HT1080 (cell line): ENCODE results near the gene PSMB2. TPM values are rescaled to one million over a fixed set of nuclear protein-coding genes. Genes with fewer than 3 reads are reported as not detected.
"Not testable (repeated sequence)": the region's sequence is repeated elsewhere in the genome, so short reads cannot be mapped to it uniquely, and the experiment has no call there.

Experiments
- DNase-seq: peaks from one replicate; pipeline ENCODE4 v3.0.0-alpha.2; 2015; ENCODE audit warnings: low read depth
- total RNA-seq: library from RNA; depleted of rRNA; stranded (reverse); fragments of >200 nt; shearing (Covaris generic); gene quantifications from 2 replicates; pipeline ENCODE4 v1.2.3, GENCODE V29; 2014

The PSMB2 gene
- total RNA-seq, 1 experiment from 2014 or later: 56.9 TPM

- DNase-seq: no peak
Measured at GRCh38 chr1:35594005-35594760, 47.1 kb downstream of the PSMB2 start.

- no peak for DNase-seq
Measured at GRCh38 chr1:35592991-35593769, 48.1 kb downstream of the PSMB2 start.

DNA sequence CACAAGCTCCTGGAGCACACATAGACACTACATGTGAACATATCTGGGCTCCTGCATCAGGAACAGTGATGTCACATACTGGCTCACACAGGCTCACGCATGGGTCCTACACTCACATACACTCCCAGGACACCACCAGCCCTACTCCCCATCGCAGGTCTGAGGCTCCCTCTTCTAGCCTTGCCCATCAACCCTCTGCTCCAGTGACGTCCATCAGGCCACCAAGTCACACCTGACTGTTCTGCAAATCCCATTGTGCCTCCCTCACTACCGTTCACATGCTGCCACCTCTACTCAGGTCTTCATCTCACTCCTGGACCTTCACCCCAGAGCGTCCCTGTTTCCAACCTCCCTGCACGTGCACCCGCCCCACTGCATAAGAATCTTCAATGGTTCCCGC is 50.1 kb downstream of the PSMB2 start:
- no peak for DNase-seq

- no peak for DNase-seq
Measured at GRCh38 chr1:35590476-35591040, 50.8 kb downstream of the PSMB2 start.

DNA sequence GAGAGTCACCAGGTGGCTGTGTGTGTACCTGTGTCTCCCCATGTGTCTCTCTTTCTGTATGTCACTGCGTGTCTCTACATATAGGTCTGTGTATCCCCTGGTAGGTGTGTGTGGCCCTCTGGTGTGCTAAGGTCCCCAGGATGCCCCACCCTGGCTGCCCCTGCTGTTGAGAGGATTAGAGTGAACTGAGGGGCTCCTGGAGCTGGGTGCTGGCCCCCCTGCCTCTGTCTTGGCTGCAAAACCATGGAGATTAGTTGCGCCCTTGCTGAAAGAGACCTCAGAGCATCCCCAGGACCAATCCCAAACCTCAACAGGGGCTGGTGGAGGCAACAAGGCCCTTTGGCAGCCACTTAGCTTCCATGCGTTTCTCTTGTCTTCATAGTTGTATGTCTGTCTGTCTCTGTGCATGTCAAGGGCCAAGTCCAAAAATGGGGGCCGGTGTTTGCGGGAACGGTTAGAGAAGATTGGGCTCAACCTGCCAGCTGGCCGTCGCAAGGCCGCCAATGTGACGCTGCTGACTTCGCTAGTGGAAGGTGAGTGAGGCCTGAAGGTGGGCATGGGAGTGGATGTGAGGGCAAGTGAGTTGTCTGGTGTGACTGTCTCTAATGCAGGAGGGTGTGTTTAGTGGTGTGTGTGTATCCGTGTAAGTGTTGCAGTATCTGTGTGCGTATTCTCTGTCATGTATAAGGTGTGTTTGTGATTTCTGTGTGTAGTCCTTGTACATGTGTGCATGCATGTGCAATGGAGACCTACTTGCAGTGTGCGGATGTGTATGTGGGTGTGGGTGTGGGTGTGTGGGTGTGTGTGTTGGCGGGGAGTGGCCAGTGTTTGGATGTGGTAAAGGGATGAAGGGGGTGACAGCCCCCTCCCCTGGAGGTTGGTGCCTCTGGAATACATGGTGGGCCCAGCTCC is 51.6 kb downstream of the PSMB2 start:
- no peak for DNase-seq

GRCh38 chr1:35588197-35588910 is 53.0 kb downstream of the PSMB2 start:
- no peak for DNase-seq

- no peak for DNase-seq
Measured at GRCh38 chr1:35587736-35588135, 53.6 kb downstream of the PSMB2 start.

- no peak for DNase-seq
Measured at GRCh38 chr1:35586808-35587207, 54.5 kb downstream of the PSMB2 start.

- DNase-seq: not testable (repeated sequence)
Measured at GRCh38 chr1:35585805-35586204, 55.5 kb downstream of the PSMB2 start.

- DNase-seq: no peak
Measured at GRCh38 chr1:35585281-35585680, 56.0 kb downstream of the PSMB2 start.

GRCh38 chr1:35581621-35582020 is 59.7 kb downstream of the PSMB2 start:
- DNase-seq: not testable (repeated sequence)

- DNase-seq: peak; percentile 24
Measured at GRCh38 chr1:35580949-35581388, 60.4 kb downstream of the PSMB2 start.

DNA sequence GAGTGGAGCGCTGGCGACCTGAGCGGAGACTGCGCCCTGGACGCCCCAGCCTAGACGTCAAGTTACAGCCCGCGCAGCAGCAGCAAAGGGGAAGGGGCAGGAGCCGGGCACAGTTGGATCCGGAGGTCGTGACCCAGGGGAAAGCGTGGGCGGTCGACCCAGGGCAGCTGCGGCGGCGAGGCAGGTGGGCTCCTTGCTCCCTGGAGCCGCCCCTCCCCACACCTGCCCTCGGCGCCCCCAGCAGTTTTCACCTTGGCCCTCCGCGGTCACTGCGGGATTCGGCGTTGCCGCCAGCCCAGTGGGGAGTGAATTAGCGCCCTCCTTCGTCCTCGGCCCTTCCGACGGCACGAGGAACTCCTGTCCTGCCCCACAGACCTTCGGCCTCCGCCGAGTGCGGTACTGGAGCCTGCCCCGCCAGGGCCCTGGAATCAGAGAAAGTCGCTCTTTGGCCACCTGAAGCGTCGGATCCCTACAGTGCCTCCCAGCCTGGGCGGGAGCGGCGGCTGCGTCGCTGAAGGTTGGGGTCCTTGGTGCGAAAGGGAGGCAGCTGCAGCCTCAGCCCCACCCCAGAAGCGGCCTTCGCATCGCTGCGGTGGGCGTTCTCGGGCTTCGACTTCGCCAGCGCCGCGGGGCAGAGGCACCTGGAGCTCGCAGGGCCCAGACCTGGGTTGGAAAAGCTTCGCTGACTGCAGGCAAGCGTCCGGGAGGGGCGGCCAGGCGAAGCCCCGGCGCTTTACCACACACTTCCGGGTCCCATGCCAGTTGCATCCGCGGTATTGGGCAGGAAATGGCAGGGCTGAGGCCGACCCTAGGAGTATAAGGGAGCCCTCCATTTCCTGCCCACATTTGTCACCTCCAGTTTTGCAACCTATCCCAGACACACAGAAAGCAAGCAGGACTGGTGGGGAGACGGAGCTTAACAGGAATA is 64.0 kb downstream of the PSMB2 start:
- DNase-seq: no peak

DNA sequence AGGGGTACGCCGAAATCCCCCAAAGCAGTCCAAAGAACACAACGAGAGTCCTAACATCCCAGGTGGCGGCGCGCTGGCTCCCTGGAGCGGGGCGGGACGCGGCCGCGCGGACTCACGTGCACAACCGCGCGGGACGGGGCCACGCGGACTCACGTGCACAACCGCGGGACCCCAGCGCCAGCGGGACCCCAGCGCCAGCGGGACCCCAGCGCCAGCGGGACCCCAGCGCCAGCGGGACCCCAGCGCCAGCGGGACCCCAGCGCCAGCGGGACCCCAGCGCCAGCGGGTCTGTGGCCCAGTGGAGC is 64.6 kb downstream of the PSMB2 start:
- not testable (repeated sequence) for DNase-seq

- DNase-seq: peak; percentile 30
Measured at GRCh38 chr1:35576061-35576765, 65.1 kb downstream of the PSMB2 start.

GRCh38 chr1:35575416-35575958 is 65.8 kb downstream of the PSMB2 start:
- DNase-seq: no peak

DNA sequence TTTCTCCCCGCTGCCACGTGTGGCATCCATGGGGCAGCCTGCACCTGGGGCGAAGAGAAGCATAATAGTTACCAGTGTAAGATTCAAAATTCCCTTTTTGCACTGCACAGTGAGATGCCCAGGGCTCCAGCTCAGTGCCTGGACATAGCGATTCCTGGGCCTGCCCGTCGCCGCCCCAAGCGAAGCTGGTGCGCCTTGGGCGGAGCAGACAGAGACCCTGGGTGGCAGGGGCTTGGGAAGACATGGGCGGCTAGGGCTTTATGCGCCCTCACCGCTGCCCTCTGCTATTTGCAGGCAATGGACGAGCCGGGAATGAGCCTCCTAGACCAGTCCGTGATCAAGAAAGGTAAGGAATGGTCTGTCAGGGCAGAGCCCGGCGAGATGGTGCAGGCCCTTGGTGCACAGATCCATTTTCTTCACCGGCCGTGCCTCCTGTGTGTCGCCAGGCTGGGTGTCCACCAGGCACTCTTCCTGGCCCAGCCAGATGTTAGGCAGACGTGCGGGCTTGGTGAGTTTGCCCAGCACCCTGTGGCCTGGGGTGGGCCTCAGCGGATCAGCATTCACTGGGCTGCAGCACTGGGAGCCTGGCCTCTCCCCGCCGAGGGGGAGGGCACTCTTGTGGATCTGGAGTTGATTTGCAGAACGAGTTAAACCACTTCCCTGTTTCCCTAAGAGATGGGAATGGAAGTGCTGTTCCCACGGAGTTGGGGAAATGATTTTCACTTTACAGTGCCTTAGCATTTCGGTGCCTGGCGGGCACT is 66.5 kb downstream of the PSMB2 start:
- DNase-seq: no peak

- DNase-seq: no peak
Measured at GRCh38 chr1:35574125-35574654, 67.1 kb downstream of the PSMB2 start.
